ENCODE results near the gene CACNA2D2. TPM values are rescaled to one million over a fixed set of nuclear protein-coding genes. Genes with fewer than 3 reads are reported as not detected.

The CACNA2D2 gene
- total and polyA plus RNA-seq, 2 of the 13 experiments (the other 11 are each of a cell fraction or from before 2014, with no cell fraction given): not detected

DNA sequence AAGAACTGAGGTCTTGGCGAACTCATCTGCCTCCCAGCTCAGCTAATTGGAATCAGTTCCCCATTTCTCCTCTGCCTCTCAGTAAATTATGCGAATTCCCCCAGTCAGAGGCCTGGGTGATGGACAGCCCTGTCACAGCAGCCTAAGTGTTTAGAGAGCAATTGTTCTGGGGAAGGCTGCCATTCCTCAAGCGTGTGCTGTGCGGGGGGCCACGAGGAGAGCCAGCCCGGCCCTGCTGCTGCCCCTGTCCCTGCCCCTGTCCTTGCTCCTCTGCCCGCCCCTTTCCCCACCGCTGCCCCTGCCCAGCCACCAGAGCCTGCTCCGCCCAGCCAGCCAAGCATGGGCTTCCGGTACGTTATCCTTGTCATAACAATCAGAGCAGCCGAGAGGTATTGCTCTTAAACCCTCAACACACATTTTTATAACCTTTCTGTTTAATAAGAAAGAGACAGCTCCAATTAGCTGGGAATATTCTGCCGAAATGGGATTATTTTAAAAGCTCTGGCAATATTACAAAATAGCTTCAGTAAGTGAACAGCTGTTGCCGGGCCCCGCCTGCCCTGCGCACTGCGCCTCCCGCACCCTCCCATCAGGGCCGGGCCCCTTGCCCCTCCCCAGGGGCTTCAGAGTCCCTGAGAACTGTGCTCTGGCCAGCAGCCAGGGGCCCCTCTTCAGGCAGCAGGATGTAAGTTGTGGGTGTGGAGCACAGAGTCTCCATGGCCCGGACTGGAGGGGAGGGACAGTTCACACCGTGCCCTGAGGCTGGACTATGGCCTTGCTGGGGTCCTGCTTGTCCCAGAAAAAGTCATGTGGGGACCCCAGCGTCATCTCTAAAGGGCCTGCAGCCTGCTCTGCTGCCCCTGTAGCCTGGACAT, 12.4 kb upstream of the CACNA2D2 start (continued):
- TF ChIP-seq, protein P1, sequence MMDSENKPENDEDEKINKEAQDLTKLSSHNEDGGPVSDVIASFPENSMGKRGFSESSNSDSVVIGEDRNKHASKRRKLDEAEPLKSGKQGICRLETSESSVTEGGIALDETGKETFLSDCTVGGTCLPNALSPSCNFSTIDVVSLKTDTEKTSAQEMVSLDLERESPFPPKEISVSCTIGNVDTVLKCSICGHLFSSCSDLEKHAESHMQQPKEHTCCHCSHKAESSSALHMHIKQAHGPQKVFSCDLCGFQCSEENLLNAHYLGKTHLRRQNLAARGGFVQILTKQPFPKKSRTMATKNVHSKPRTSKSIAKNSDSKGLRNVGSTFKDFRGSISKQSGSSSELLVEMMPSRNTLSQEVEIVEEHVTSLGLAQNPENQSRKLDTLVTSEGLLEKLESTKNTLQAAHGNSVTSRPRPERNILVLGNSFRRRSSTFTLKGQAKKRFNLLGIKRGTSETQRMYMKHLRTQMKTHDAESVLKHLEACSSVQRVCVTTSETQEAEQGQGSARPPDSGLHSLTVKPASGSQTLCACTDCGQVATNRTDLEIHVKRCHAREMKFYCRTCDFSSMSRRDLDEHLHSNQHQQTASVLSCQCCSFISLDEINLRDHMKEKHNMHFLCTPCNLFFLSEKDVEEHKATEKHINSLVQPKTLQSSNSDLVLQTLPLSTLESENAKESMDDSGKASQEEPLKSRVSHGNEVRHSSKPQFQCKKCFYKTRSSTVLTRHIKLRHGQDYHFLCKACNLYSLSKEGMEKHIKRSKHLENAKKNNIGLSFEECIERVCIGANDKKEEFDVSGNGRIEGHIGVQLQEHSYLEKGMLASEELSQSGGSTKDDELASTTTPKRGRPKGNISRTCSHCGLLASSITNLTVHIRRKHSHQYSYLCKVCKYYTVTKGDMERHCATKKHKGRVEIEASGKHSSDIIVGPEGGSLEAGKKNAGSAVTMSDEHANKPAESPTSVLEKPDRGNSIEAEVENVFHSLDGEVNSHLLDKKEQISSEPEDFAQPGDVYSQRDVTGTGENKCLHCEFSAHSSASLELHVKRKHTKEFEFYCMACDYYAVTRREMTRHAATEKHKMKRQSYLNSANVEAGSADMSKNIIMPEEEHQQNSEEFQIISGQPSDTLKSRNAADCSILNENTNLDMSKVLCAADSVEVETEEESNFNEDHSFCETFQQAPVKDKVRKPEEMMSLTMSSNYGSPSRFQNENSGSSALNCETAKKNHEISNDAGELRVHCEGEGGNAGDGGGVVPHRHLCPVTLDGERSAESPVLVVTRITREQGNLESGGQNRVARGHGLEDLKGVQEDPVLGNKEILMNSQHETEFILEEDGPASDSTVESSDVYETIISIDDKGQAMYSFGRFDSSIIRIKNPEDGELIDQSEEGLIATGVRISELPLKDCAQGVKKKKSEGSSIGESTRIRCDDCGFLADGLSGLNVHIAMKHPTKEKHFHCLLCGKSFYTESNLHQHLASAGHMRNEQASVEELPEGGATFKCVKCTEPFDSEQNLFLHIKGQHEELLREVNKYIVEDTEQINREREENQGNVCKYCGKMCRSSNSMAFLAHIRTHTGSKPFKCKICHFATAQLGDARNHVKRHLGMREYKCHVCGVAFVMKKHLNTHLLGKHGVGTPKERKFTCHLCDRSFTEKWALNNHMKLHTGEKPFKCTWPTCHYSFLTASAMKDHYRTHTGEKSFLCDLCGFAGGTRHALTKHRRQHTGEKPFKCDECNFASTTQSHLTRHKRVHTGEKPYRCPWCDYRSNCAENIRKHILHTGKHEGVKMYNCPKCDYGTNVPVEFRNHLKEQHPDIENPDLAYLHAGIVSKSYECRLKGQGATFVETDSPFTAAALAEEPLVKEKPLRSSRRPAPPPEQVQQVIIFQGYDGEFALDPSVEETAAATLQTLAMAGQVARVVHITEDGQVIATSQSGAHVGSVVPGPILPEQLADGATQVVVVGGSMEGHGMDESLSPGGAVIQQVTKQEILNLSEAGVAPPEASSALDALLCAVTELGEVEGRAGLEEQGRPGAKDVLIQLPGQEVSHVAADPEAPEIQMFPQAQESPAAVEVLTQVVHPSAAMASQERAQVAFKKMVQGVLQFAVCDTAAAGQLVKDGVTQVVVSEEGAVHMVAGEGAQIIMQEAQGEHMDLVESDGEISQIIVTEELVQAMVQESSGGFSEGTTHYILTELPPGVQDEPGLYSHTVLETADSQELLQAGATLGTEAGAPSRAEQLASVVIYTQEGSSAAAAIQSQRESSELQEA (CRISPR knock-in tag; IDR thresholded peaks at IDR 0.05; ENCODE audit: not compliant biosample characterization): no peak
- no peak for TF ChIP-seq NR2F1 (CRISPR knock-in tag; IDR thresholded peaks at IDR 0.05)
- peak; percentile 24; the same call in 1 of the 2 replicates for TF ChIP-seq RXRB (CRISPR knock-in tag; IDR thresholded peaks at IDR 0.05; ENCODE audit: borderline replicate concordance)
- TF ChIP-seq, protein P2, sequence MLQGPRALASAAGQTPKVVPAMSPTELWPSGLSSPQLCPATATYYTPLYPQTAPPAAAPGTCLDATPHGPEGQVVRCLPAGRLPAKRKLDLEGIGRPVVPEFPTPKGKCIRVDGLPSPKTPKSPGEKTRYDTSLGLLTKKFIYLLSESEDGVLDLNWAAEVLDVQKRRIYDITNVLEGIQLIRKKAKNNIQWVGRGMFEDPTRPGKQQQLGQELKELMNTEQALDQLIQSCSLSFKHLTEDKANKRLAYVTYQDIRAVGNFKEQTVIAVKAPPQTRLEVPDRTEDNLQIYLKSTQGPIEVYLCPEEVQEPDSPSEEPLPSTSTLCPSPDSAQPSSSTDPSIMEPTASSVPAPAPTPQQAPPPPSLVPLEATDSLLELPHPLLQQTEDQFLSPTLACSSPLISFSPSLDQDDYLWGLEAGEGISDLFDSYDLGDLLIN (CRISPR knock-in tag; IDR thresholded peaks at IDR 0.05; ENCODE audit: borderline replicate concordance): no peak
- TF ChIP-seq, protein P3, sequence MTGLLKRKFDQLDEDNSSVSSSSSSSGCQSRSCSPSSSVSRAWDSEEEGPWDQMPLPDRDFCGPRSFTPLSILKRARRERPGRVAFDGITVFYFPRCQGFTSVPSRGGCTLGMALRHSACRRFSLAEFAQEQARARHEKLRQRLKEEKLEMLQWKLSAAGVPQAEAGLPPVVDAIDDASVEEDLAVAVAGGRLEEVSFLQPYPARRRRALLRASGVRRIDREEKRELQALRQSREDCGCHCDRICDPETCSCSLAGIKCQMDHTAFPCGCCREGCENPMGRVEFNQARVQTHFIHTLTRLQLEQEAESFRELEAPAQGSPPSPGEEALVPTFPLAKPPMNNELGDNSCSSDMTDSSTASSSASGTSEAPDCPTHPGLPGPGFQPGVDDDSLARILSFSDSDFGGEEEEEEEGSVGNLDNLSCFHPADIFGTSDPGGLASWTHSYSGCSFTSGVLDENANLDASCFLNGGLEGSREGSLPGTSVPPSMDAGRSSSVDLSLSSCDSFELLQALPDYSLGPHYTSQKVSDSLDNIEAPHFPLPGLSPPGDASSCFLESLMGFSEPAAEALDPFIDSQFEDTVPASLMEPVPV (CRISPR knock-in tag; IDR thresholded peaks at IDR 0.05): no peak
- 0 out of 2 replicates have a peak, but pooled peaks have one; percentile 27 for TF ChIP-seq HDAC1 (CRISPR knock-in tag; IDR thresholded peaks at IDR 0.05)
- TF ChIP-seq ZNF547 (CRISPR knock-in tag; IDR thresholded peaks at IDR 0.05): no peak
- TF ChIP-seq ZFP1 (CRISPR knock-in tag; IDR thresholded peaks at IDR 0.05): no peak
- TF ChIP-seq, protein P4, sequence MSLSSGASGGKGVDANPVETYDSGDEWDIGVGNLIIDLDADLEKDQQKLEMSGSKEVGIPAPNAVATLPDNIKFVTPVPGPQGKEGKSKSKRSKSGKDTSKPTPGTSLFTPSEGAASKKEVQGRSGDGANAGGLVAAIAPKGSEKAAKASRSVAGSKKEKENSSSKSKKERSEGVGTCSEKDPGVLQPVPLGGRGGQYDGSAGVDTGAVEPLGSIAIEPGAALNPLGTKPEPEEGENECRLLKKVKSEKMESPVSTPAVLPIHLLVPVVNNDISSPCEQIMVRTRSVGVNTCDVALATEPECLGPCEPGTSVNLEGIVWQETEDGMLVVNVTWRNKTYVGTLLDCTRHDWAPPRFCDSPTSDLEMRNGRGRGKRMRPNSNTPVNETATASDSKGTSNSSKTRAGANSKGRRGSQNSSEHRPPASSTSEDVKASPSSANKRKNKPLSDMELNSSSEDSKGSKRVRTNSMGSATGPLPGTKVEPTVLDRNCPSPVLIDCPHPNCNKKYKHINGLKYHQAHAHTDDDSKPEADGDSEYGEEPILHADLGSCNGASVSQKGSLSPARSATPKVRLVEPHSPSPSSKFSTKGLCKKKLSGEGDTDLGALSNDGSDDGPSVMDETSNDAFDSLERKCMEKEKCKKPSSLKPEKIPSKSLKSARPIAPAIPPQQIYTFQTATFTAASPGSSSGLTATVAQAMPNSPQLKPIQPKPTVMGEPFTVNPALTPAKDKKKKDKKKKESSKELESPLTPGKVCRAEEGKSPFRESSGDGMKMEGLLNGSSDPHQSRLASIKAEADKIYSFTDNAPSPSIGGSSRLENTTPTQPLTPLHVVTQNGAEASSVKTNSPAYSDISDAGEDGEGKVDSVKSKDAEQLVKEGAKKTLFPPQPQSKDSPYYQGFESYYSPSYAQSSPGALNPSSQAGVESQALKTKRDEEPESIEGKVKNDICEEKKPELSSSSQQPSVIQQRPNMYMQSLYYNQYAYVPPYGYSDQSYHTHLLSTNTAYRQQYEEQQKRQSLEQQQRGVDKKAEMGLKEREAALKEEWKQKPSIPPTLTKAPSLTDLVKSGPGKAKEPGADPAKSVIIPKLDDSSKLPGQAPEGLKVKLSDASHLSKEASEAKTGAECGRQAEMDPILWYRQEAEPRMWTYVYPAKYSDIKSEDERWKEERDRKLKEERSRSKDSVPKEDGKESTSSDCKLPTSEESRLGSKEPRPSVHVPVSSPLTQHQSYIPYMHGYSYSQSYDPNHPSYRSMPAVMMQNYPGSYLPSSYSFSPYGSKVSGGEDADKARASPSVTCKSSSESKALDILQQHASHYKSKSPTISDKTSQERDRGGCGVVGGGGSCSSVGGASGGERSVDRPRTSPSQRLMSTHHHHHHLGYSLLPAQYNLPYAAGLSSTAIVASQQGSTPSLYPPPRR (CRISPR knock-in tag; IDR thresholded peaks at IDR 0.05; ENCODE audit: borderline replicate concordance): no peak

All from HepG2 (cell line).